Ovary (tissue), 3 donors: ENCODE measurements around the gene FAM114A2.

Experiments used
- EP300 ChIP-seq: sonication (generic); formaldehyde crosslinking; IDR thresholded peaks from one replicate; pipeline ENCODE4 v1.6.1; 2017; ENCODE audit warnings: antibody characterized with exemption
- POLR2A ChIP-seq: fragments of 450-650 bp; IDR thresholded peaks from one replicate; pipeline ENCODE4 v1.6.1; 2017; ENCODE audit warnings: antibody characterized with exemption, mild to moderate bottlenecking, moderate library complexity
- TF ChIP-seq, protein P1 (sequence below), 3 donors: fragments of 450-650 bp in 2 of 3; fragments of 200-600 bp in 1 of 3; IDR thresholded peaks; one replicate each; pipeline versions ENCODE4 v1.5.1 to v1.8.0; 2016 to 2022; ENCODE audit warnings: antibody characterized with exemption in 3 of 3, mild to moderate bottlenecking in 1 of 3
- donor health status: DM: no; HTN: no; CAD: no.

DNA sequence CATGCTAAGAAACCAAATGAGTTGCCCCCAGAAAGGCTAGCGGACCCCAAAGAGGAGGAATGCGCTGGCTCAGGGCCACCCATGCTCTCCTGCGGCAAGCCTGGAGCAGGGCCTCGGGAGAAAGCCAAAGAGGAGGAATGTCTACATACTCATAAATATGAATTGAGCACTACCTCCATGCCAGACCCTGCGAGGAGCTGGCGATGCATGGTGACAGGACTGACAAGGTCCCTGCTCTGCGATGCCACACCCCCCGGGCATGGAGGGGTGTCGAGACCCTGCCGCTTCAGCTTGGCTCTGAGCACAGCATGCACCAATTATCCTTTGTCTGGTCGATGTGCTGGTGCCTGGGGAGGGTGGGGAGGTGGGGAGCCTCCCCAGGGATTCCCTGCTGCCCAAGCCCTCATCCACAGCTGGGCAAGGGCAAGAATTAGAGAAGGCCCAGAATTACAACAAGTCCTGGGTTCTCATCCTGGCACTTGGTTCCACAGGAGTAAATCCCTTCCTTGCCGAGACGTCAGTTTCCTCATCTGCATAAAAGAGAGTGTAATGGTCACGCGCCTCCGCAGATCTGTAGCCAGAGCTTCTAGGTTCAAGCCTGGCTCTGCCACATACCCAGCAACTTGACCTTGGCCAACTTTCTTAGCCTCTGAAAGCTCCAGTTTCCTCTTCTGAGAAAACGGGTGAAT is 74.4 kb downstream of the FAM114A2 start:
- TF ChIP-seq, protein P1, sequence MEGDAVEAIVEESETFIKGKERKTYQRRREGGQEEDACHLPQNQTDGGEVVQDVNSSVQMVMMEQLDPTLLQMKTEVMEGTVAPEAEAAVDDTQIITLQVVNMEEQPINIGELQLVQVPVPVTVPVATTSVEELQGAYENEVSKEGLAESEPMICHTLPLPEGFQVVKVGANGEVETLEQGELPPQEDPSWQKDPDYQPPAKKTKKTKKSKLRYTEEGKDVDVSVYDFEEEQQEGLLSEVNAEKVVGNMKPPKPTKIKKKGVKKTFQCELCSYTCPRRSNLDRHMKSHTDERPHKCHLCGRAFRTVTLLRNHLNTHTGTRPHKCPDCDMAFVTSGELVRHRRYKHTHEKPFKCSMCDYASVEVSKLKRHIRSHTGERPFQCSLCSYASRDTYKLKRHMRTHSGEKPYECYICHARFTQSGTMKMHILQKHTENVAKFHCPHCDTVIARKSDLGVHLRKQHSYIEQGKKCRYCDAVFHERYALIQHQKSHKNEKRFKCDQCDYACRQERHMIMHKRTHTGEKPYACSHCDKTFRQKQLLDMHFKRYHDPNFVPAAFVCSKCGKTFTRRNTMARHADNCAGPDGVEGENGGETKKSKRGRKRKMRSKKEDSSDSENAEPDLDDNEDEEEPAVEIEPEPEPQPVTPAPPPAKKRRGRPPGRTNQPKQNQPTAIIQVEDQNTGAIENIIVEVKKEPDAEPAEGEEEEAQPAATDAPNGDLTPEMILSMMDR (IDR thresholded peaks at IDR 0.05), result no peak
- TF ChIP-seq EP300, result no peak
- no peak for TF ChIP-seq POLR2A
